SK-N-SH (cell line): Measurements from ENCODE around the gene DSCAML1. TPM values are rescaled to one million over a fixed set of nuclear protein-coding genes. Genes with fewer than 3 reads are reported as not detected.

Experiments
- CTCF ChIA-PET: fragments of 300-600, 350-600 bp; formaldehyde crosslinking; extraction: SDS; loops from one replicate; lab custom pipeline; 2021; lab: Yijun Ruan, JAX
- POLR2A ChIA-PET: fragments of 350-600 bp; sonication (Branson Sonifier 250); formaldehyde crosslinking; extraction: SDS; loops from one replicate; lab custom pipeline; 2020; ENCODE audit warnings: antibody characterized with exemption, inconsistent platforms; lab: Yijun Ruan, JAX
- DNase-seq: peaks from one replicate; pipeline ENCODE4 v3.0.0; 2012
- H2AFZ ChIP-seq: fragments of 200-600 bp; sonication (generic); 2 replicates; pipeline ENCODE4 v1.8.1; 2016; ENCODE audit warnings: antibody characterized with exemption, mild to moderate bottlenecking, low read depth
- H3F3A ChIP-seq: fragments of 200-600 bp; sonication (generic); replicated peaks from 2 replicates; pipeline ENCODE3; 2016; ENCODE audit warnings: antibody characterized with exemption, mild to moderate bottlenecking; ENCODE audit not compliant: insufficient read depth
- H3K27ac ChIP-seq, 2 experiments: fragments of 200-500 bp in 1 of 2; fragments of 200-600 bp in 1 of 2; sonication (Bioruptor generic) in 1 of 2; sonication (generic), shearing (Covaris generic) in 1 of 2; 2 replicates each; pipeline versions ENCODE4 v1.5.1 to v1.6.1; 2014 to 2016; ENCODE audit warnings: low read depth in 2 of 2, inconsistent platforms in 1 of 2, low read length in 1 of 2, mild to moderate bottlenecking in 1 of 2, mixed read lengths in 1 of 2
- H3K27me3 ChIP-seq: fragments of 200-600 bp; sonication (generic), shearing (Covaris generic); 2 replicates; pipeline ENCODE4 v1.6.1; 2016; ENCODE audit warnings: mixed run types; ENCODE audit not compliant: insufficient read depth
- H3K36me3 ChIP-seq, 2 experiments: fragments of 200-500 bp in 1 of 2; fragments of 200-600 bp in 1 of 2; sonication (Bioruptor generic) in 1 of 2; sonication (generic) in 1 of 2; replicated peaks in 1 of 2; 2 replicates each; pipeline versions ENCODE3 to v1.5.1; 2014 to 2016; ENCODE audit warnings: low read length in 1 of 2, mild to moderate bottlenecking in 1 of 2; ENCODE audit not compliant: insufficient read depth in 2 of 2, control insufficient read depth in 1 of 2
- H3K4me1 ChIP-seq, 2 experiments: fragments of 200-500 bp in 1 of 2; fragments of 200-600 bp in 1 of 2; sonication (Bioruptor generic) in 1 of 2; sonication (generic), shearing (Covaris generic) in 1 of 2; 2 replicates each; pipeline versions ENCODE4 v1.5.1 to v1.6.1; 2014 to 2016; ENCODE audit warnings: low read depth in 1 of 2, low read length in 1 of 2, mixed run types in 1 of 2; ENCODE audit not compliant: insufficient read depth in 2 of 2, control insufficient read depth in 1 of 2
- H3K4me2 ChIP-seq: fragments of 200-600 bp; sonication (generic), shearing (Covaris generic); 2 replicates; pipeline ENCODE4 v1.6.1; 2017; ENCODE audit warnings: mixed run types
- H3K4me3 ChIP-seq, 2 experiments: fragments of 200-500 bp in 1 of 2; fragments of 200-600 bp in 1 of 2; sonication (Bioruptor generic) in 1 of 2; sonication (generic), shearing (Covaris generic) in 1 of 2; 2 replicates each; pipeline versions ENCODE4 v1.5.1 to v1.8.1; 2014 to 2016; ENCODE audit warnings: low read depth in 2 of 2, inconsistent platforms in 1 of 2, low read length in 1 of 2, mild to moderate bottlenecking in 1 of 2, mixed read lengths in 1 of 2, moderate library complexity in 1 of 2
- H3K79me2 ChIP-seq: fragments of 200-600 bp; sonication (generic); 2 replicates; pipeline ENCODE4 v1.8.1; 2017; ENCODE audit warnings: mild to moderate bottlenecking; ENCODE audit not compliant: insufficient read depth
- H3K9ac ChIP-seq: fragments of 200-600 bp; sonication (generic); 2 replicates; pipeline ENCODE4 v1.6.1; 2017; ENCODE audit warnings: mixed run types
- H3K9me2 ChIP-seq: fragments of 200-600 bp; sonication (generic); 2 replicates; pipeline ENCODE4 v1.6.1; 2017; ENCODE audit warnings: mixed run types
- H3K9me3 ChIP-seq: fragments of 200-600 bp; sonication (generic); 2 replicates; pipeline ENCODE4 v1.6.1; 2017; ENCODE audit warnings: mixed run types, mild to moderate bottlenecking, moderate library complexity
- H4K20me1 ChIP-seq: fragments of 200-600 bp; sonication (generic); 2 replicates; pipeline ENCODE4 v1.6.1; 2017; ENCODE audit warnings: mild to moderate bottlenecking, mixed run types; ENCODE audit not compliant: insufficient read depth
- CTCF ChIP-seq: fragments of 200-600 bp; sonication (generic); IDR thresholded peaks from 2 replicates; pipeline ENCODE4 v1.6.1; 2017; ENCODE audit warnings: antibody characterized with exemption, mild to moderate bottlenecking, moderate library complexity
- EP300 ChIP-seq, 2 experiments: IDR thresholded peaks; 2 replicates each; pipeline versions ENCODE4 v1.4.0 to v1.6.1; 2012; ENCODE audit warnings: borderline replicate concordance in 1 of 2, low read depth in 1 of 2, low read length in 1 of 2
- EZH2phosphoT487 ChIP-seq: fragments of 200-600 bp; sonication (generic); IDR thresholded peaks from 2 replicates; pipeline ENCODE4 v1.6.1; 2017; ENCODE audit warnings: low read depth, mixed run types, mild to moderate bottlenecking, antibody characterized with exemption, moderate library complexity, borderline replicate concordance
- FOSL2 ChIP-seq: IDR thresholded peaks from 2 replicates; pipeline ENCODE4 v1.4.0; 2012; ENCODE audit warnings: low read depth, mild to moderate bottlenecking, moderate library complexity, borderline replicate concordance
- GABPA ChIP-seq: IDR thresholded peaks from 2 replicates; pipeline ENCODE4 v1.4.0; 2012; ENCODE audit warnings: low read depth, mild to moderate bottlenecking
- GATA2 ChIP-seq: sonication (generic); formaldehyde crosslinking; IDR thresholded peaks from 2 replicates; pipeline ENCODE4 v1.5.0; 2020; ENCODE audit warnings: mild to moderate bottlenecking, missing genetic modification reagents
- MXI1 ChIP-seq: IDR thresholded peaks from 2 replicates; pipeline ENCODE4 v1.6.1; 2012; ENCODE audit warnings: mild to moderate bottlenecking, low read depth, low read length, improper control_type of control experiment
- NFIC ChIP-seq: IDR thresholded peaks from 2 replicates; pipeline ENCODE4 v1.4.0; 2012; ENCODE audit warnings: borderline replicate concordance
- PBX3 ChIP-seq: IDR thresholded peaks from 2 replicates; pipeline ENCODE4; 2012
- POLR2AphosphoS5 ChIP-seq: IDR thresholded peaks from 2 replicates; pipeline ENCODE4 v1.6.1; 2012; ENCODE audit warnings: low read depth, low read length
- RAD21 ChIP-seq: IDR thresholded peaks from 2 replicates; pipeline ENCODE4 v1.6.1; 2012; ENCODE audit warnings: mild to moderate bottlenecking, low read length
- RXRA ChIP-seq: IDR thresholded peaks from 2 replicates; pipeline ENCODE4 v1.4.0; 2012; ENCODE audit warnings: low read depth, mild to moderate bottlenecking, borderline replicate concordance
- SIN3A ChIP-seq: IDR thresholded peaks from 2 replicates; pipeline ENCODE4 v1.6.1; 2012; ENCODE audit warnings: low read depth, mild to moderate bottlenecking, low read length, moderate library complexity, borderline replicate concordance
- TAF1 ChIP-seq: IDR thresholded peaks from 2 replicates; pipeline ENCODE4 v1.6.1; 2012; ENCODE audit warnings: low read depth, mild to moderate bottlenecking, low read length, moderate library complexity, borderline replicate concordance
- TCF12 ChIP-seq: IDR thresholded peaks from 2 replicates; pipeline ENCODE4 v1.4.0; 2012
- USF1 ChIP-seq: IDR thresholded peaks from 2 replicates; pipeline ENCODE4 v1.4.0; 2012; ENCODE audit warnings: low read depth, borderline replicate concordance
- USF2 ChIP-seq: fragments of 150-350 bp; IDR thresholded peaks from 2 replicates; pipeline ENCODE4 v1.6.1; 2017; ENCODE audit warnings: antibody characterized with exemption, low read length, low read depth, borderline replicate concordance
- WGBS: methylation state at CpG from one replicate; pipeline ENCODE4 v1.1.6; 2017; ENCODE audit warnings: low lambda C conversion rate; 5-methylcytosine and 5-hydroxymethylcytosine counted together
- polyA plus RNA-seq, 3 experiments: library from polyadenylated mRNA; depleted of rRNA; stranded (reverse); fragments of >200 nt; gene quantifications; 2 replicates each; pipeline ENCODE4 v1.2.3, GENCODE V29; 2012
- TF ChIP-seq, protein P1 (sequence below): fragments of 150-350 bp; IDR thresholded peaks from 2 replicates; pipeline ENCODE4 v1.6.1; 2016; ENCODE audit warnings: mild to moderate bottlenecking, low read depth, low read length

Gene DSCAML1
- polyA plus RNA-seq, 1 of the 3 experiments (the other 2 are of a cell fraction) = not detected

DNA sequence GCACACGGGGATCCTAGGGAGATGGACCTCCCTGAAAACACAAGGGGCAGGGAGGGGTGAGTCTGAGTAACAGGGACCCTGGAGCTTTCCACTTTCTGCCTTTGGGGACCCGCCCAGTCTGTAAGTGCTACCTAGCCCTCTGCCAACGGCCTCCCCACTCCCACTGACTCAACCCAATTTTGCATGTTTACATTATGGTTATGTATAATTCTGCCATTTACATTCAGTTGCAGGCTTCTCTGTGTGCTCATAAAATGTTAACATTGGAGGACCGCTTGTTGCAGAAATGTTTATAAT lies 105.8 kb downstream of the DSCAML1 start:
- no peak for TF ChIP-seq POLR2AphosphoS5
- no peak for TF ChIP-seq GABPA
- TF ChIP-seq SIN3A = no peak
- TF ChIP-seq USF1 = no peak
- no peak for TF ChIP-seq USF2
- TF ChIP-seq EZH2phosphoT487 = no peak
- no peak for TF ChIP-seq CTCF
- TF ChIP-seq GATA2 (CRISPR knock-in tag) = no peak
- TF ChIP-seq PBX3 = no peak
- CTCF ChIA-PET = interaction anchor here (1.1 to 1.5 kb wide), 2 partner anchors 8 to 248 kb away, joined by 3 to 4 read pairs; no protein-coding TSS in a partner anchor
- H3K36me3 ChIP-seq = no peaks in the 10 kb centered on the region

GRCh38 chr11:117690484-117691217 lies 106.4 kb downstream of the DSCAML1 start:
- Histone ChIP-seq H3K9me3 (no peaks in the 10 kb centered on the region), H2AFZ (no peak overlapping the region), H3K9ac (no peak overlapping the region), H3K36me3 (no peaks in the 10 kb centered on the region), H3F3A (no peaks in the 10 kb centered on the region), H3K4me1 (peaks cover 0 to 7% of the 10 kb centered on the region in 2 experiments; a peak in 1 of 4 replicates), H3K79me2 (no peaks in the 10 kb centered on the region), H3K4me2 (no peak overlapping the region), H4K20me1 (no peaks in the 10 kb centered on the region), H3K27ac (no peak overlapping the region), H3K4me3 (no peak overlapping the region), H3K9me2 (no peaks in the 10 kb centered on the region), H3K27me3 (peaks cover 6% of the 10 kb centered on the region; the same call in 1 of the 2 replicates)
- 69% methylated on average over 6 of the region's 8 CpGs for WGBS
- ChIA-PET POLR2A (no interaction called here), CTCF (interaction anchor here (1.1 to 1.5 kb wide), 4 partner anchors 9 to 264 kb away, joined by 3 to 4 read pairs (median 4); no protein-coding TSS in a partner anchor)
- no peak for DNase-seq
- no peak for TF ChIP-seq NFIC
- TF ChIP-seq TAF1 = no peak
- no peak for TF ChIP-seq TCF12
- no peak for TF ChIP-seq EP300 (IDR thresholded peaks at IDR 0.05; ENCODE audit: borderline replicate concordance in 1 of 2, low read depth in 1 of 2, low read length in 1 of 2)
- TF ChIP-seq PBX3 = no peak
- no peak for TF ChIP-seq RXRA
- TF ChIP-seq FOSL2 = no peak
- no peak for TF ChIP-seq MXI1
- TF ChIP-seq, protein P1, sequence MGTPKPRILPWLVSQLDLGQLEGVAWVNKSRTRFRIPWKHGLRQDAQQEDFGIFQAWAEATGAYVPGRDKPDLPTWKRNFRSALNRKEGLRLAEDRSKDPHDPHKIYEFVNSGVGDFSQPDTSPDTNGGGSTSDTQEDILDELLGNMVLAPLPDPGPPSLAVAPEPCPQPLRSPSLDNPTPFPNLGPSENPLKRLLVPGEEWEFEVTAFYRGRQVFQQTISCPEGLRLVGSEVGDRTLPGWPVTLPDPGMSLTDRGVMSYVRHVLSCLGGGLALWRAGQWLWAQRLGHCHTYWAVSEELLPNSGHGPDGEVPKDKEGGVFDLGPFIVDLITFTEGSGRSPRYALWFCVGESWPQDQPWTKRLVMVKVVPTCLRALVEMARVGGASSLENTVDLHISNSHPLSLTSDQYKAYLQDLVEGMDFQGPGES = no peak
- TF ChIP-seq GATA2 (CRISPR knock-in tag) = no peak
- no peak for TF ChIP-seq RAD21

More for the DNA sequence above, 105.8 kb downstream of the DSCAML1 start:
- Histone ChIP-seq H3K9me2 (no peaks in the 10 kb centered on the region), H3K4me3 (no peak overlapping the region), H3K79me2 (no peaks in the 10 kb centered on the region), H3K9ac (no peak overlapping the region), H3K4me2 (no peak overlapping the region), H3K27me3 (peaks cover 6% of the 10 kb centered on the region; the same call in 1 of the 2 replicates), H4K20me1 (no peaks in the 10 kb centered on the region), H3K27ac (no peak overlapping the region), H3K9me3 (no peaks in the 10 kb centered on the region), H2AFZ (no peak overlapping the region), H3K4me1 (peaks cover 0 to 7% of the 10 kb centered on the region in 2 experiments; a peak in 1 of 4 replicates), H3F3A (no peaks in the 10 kb centered on the region)
- POLR2A ChIA-PET = no interaction called here
- WGBS = 53% methylated on average over 4 of the region's 4 CpGs
- no peak for DNase-seq
